ENCODE measurements around the gene RAF1.

DNA sequence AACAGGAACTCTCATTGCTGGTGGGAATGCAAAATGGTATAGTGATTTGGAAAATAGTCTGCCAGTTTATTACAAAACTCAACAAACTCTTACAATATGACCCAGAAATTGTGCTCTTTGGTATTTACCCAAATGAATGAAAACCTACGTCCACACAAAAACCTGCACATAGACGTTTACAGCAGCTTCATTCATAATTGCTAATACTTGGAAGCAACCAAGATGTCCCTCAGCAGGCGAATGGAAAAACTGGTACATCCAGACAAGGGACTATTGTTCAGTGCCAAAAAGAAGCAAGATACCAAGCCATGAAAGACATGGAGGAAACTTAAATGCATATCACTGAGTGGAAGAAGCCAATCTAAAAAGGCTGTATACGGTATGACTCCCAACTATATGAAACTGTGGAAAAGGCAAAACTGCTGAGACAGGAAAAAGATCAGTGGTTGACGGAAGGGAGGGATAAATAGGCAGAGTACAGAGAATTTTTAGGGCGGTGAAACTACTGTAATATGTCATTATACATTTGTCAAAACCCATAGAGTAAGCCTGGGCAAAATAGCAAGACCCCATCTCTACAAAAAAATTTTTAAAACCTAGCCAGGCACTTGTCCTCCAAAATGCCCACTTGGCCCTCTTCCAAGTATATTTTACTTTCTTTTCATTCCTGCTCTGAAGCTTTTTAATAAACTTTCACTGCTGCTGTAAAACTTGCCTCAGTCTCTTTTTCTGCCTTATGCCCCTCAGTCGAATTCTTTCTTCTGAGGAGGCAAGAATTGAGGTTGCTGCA lies 113.8 kb downstream of the RAF1 start:
- TF ChIP-seq POLR2AphosphoS5 (IDR thresholded peaks at IDR 0.05; ENCODE audit: low read depth, low read length) (no peak), TAF1 (IDR thresholded peaks at IDR 0.05; ENCODE audit: borderline replicate concordance, insufficient read depth, low read length) (no peak), FOXP2 (optimal IDR thresholded peaks at IDR 0.05; ENCODE audit: borderline replicate concordance, extremely low read depth, extremely low read length, insufficient read depth) (no peak)
- TF ChIP-seq, protein P1, sequence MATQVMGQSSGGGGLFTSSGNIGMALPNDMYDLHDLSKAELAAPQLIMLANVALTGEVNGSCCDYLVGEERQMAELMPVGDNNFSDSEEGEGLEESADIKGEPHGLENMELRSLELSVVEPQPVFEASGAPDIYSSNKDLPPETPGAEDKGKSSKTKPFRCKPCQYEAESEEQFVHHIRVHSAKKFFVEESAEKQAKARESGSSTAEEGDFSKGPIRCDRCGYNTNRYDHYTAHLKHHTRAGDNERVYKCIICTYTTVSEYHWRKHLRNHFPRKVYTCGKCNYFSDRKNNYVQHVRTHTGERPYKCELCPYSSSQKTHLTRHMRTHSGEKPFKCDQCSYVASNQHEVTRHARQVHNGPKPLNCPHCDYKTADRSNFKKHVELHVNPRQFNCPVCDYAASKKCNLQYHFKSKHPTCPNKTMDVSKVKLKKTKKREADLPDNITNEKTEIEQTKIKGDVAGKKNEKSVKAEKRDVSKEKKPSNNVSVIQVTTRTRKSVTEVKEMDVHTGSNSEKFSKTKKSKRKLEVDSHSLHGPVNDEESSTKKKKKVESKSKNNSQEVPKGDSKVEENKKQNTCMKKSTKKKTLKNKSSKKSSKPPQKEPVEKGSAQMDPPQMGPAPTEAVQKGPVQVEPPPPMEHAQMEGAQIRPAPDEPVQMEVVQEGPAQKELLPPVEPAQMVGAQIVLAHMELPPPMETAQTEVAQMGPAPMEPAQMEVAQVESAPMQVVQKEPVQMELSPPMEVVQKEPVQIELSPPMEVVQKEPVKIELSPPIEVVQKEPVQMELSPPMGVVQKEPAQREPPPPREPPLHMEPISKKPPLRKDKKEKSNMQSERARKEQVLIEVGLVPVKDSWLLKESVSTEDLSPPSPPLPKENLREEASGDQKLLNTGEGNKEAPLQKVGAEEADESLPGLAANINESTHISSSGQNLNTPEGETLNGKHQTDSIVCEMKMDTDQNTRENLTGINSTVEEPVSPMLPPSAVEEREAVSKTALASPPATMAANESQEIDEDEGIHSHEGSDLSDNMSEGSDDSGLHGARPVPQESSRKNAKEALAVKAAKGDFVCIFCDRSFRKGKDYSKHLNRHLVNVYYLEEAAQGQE (IDR thresholded peaks at IDR 0.05; ENCODE audit: insufficient read depth in 1 of 2, low read depth in 2 of 2, low read length in 2 of 2), result no peak
